ENCODE results near the gene SNX12.

- TF ChIP-seq REST (IDR thresholded peaks at IDR 0.05; ENCODE audit: low read depth): no peak
- no peak for TF ChIP-seq POLR2AphosphoS5 (IDR thresholded peaks at IDR 0.05; ENCODE audit: low read depth, low read length)
- no peak for TF ChIP-seq CTCF (IDR thresholded peaks at IDR 0.05 in 2 of 3, conservative IDR thresholded peaks at IDR 0.05 in 1 of 3; ENCODE audit: borderline replicate concordance in 1 of 3, insufficient read depth in 1 of 3, low read depth in 2 of 3, low read length in 2 of 3)
- no peak for TF ChIP-seq ZBTB33 (IDR thresholded peaks at IDR 0.05; ENCODE audit: extremely low read depth, insufficient replicate concordance, low read length)
- TF ChIP-seq JUND (IDR thresholded peaks at IDR 0.05): no peak
- no peak for TF ChIP-seq TCF7L2 (IDR thresholded peaks at IDR 0.05; ENCODE audit: borderline replicate concordance, extremely low read depth, insufficient read depth, insufficient read length)
- no peak for TF ChIP-seq POLR2A (IDR thresholded peaks at IDR 0.05; ENCODE audit: borderline replicate concordance, extremely low read depth, insufficient read depth, insufficient read length)
- TF ChIP-seq SIN3A (IDR thresholded peaks at IDR 0.05; ENCODE audit: low read depth): no peak
- TF ChIP-seq EZH2 (IDR thresholded peaks at IDR 0.05): no peak
- TF ChIP-seq CEBPB (IDR thresholded peaks at IDR 0.05; ENCODE audit: low read depth): no peak
Measured at GRCh38 chrX:71102292-71102691, 34.2 kb upstream of the SNX12 start.

All from HCT116 (cell line).